Large intestine (tissue), 3 donors: Measurements from ENCODE around the gene NFATC4. TPM values are rescaled to one million over a fixed set of nuclear protein-coding genes. Genes with fewer than 3 reads are reported as not detected.
"Not testable (repeated sequence)": the region's sequence is repeated elsewhere in the genome, so short reads cannot be mapped to it uniquely, and the experiment has no call there.

ENCODE experiments used
- DNase-seq, 2 donors: peaks; one replicate each; pipeline versions ENCODE4 v3.0.0 to v3.0.0-alpha.2; 2013
- H3K27ac ChIP-seq: one replicate; pipeline ENCODE4 v1.5.1; 2013; ENCODE audit warnings: low read length
- H3K27me3 ChIP-seq: 2 replicates; pipeline ENCODE4 v1.6.1; 2013; ENCODE audit warnings: low read length; ENCODE audit not compliant: control insufficient read depth, insufficient read depth
- H3K36me3 ChIP-seq: 2 replicates; pipeline ENCODE4 v1.6.1; 2013; ENCODE audit warnings: low read length; ENCODE audit not compliant: control insufficient read depth, insufficient read depth
- H3K4me1 ChIP-seq: one replicate; pipeline ENCODE4 v1.6.1; 2013; ENCODE audit warnings: low read length; ENCODE audit not compliant: control insufficient read depth, insufficient read depth
- H3K4me3 ChIP-seq: one replicate; pipeline ENCODE4 v1.5.1; 2013; ENCODE audit warnings: low read length
- H3K9me3 ChIP-seq: one replicate; pipeline ENCODE4 v1.6.1; 2013; ENCODE audit warnings: mild to moderate bottlenecking, low read depth, low read length, moderate library complexity; ENCODE audit not compliant: control insufficient read depth
- WGBS: methylation state at CpG from one replicate; pipeline ENCODE4 v1.1.5; 2013; ENCODE audit warnings: low lambda C conversion rate; ENCODE audit not compliant: insufficient coverage; 5-methylcytosine and 5-hydroxymethylcytosine counted together
- polyA plus RNA-seq: library from polyadenylated mRNA; unstranded; fragments of 120-200 nt; gene quantifications from one replicate; pipeline ENCODE4 v1.2.1, GENCODE V29; 2013

Gene NFATC4
- polyA plus RNA-seq, 1 donor, result 40.9 TPM

GRCh38 chr14:24353559-24354481 lies 14.2 kb upstream of the NFATC4 start:
- Histone ChIP-seq H3K27me3 (peaks cover 2% of the 10 kb centered on the region), H3K4me1 (peaks cover 7% of the 10 kb centered on the region), H3K36me3 (no peaks in the 10 kb centered on the region), H3K27ac (peak overlapping the region; percentile 84), H3K9me3 (no peaks in the 10 kb centered on the region), H3K4me3 (no peak overlapping the region)
- DNase-seq, result peak; percentile 78 to 89
- WGBS, result 40% methylated on average over 1 of the region's 5 CpGs

DNA sequence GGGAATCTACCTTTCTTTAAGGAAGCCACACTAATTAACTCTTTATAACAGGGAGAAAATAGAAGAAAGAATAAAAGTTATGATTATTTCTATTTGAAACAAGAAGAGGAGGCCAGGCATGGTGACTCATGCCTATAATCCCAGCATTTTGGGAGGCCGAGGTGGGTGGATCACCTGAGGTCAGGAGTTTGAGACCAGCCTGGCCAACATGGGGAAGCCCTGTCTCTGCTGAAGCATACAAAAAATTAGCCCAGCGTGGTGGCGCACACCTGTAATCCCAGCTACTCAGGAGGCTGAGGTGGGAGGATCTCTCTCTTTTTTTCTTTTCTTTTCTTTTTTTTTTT lies 13.5 kb upstream of the NFATC4 start:
- not testable (repeated sequence) for DNase-seq, H3K36me3 ChIP-seq, H3K9me3 ChIP-seq, H3K4me3 ChIP-seq, H3K27me3 ChIP-seq, H3K4me1 ChIP-seq
- no CpG with 5 or more reads among the region's 3 CpGs for WGBS
- peak overlapping the region; percentile 14 for H3K27ac ChIP-seq

DNA sequence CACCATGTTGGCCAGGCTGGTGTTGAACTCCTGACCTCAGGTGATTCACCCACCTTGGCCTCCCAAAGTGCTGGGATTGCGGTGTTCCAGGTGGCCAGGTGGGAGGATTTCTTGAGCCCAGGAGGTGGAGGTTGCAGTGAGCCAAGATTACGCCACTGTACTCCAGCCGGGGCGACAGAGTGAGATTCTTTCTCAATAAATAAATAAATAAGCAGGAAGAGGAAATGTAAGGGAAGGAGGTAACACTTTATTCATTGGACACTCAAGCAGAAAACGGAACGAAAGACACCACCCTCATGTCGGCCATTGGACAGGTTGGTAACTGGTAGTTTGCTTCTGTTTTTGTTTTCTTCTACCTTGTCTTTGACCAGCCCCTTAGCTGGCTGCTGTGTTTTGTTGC lies 13.0 kb upstream of the NFATC4 start:
- no peaks in the 10 kb centered on the region for H3K9me3 ChIP-seq
- no peaks in the 10 kb centered on the region for H3K36me3 ChIP-seq
- no peak for DNase-seq
- no peak overlapping the region for H3K27ac ChIP-seq
- peaks cover 2% of the 10 kb centered on the region for H3K27me3 ChIP-seq
- peaks cover 7% of the 10 kb centered on the region for H3K4me1 ChIP-seq
- no peak overlapping the region for H3K4me3 ChIP-seq
- no CpG with 5 or more reads among the region's 7 CpGs for WGBS

DNA sequence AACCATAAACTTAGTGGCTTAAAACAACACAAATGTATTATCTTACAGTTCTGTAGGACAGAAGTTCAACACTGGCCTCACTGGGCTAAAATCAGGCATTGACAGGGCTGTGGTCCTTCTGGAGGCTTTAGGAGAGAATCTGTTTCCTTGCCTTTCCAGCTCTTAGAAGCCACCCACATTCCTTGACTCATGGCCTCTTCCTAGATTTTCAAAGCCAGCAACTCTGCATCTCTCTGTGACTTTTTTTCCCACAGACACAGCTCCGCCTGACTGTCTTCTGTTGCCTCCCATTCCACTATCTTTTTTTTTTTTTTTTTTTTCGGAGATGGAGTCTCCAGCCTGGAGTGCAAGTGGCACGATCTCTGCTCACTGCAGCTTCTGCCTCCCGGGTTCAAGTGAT lies 11.8 kb upstream of the NFATC4 start:
- WGBS, result no CpG with 5 or more reads among the region's 4 CpGs
- no peaks in the 10 kb centered on the region for H3K36me3 ChIP-seq
- peaks cover 7% of the 10 kb centered on the region for H3K4me1 ChIP-seq
- peaks cover 2% of the 10 kb centered on the region for H3K27me3 ChIP-seq
- DNase-seq, result no peak
- no peak overlapping the region for H3K4me3 ChIP-seq
- no peaks in the 10 kb centered on the region for H3K9me3 ChIP-seq
- H3K27ac ChIP-seq, result no peak overlapping the region

DNA sequence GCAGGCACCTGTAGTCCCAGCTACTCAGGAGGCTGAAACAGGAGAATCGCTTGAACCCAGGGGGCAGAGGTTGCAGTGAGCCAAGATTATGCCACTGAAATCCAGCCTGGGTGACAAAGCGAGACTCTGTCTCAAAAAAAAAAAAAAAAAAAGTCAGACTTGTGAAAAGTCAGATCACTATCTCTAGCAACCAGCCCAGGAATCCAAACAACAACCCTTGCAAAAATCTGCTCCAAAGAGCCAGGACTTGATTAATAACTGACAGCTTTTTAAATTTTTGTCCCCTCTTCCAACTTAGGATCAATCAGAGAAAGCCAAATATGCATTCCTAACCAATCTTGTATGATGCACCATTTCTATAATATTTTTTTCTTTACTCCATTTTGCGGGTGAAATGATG lies 7.7 kb upstream of the NFATC4 start:
- Histone ChIP-seq H3K4me1 (peaks cover 3% of the 10 kb centered on the region), H3K9me3 (no peaks in the 10 kb centered on the region), H3K36me3 (no peaks in the 10 kb centered on the region), H3K4me3 (no peak overlapping the region), H3K27me3 (peaks cover 2% of the 10 kb centered on the region), H3K27ac (no peak overlapping the region)
- DNase-seq, result no peak
- 100% methylated on average over 1 of the region's 3 CpGs for WGBS

GRCh38 chr14:24361326-24361725 lies 6.7 kb upstream of the NFATC4 start:
- WGBS, result 83% methylated on average over 2 of the region's 2 CpGs
- Histone ChIP-seq H3K9me3 (no peaks in the 10 kb centered on the region), H3K27ac (no peak overlapping the region), H3K36me3 (no peaks in the 10 kb centered on the region), H3K4me1 (peaks cover 8% of the 10 kb centered on the region), H3K27me3 (peaks cover 2% of the 10 kb centered on the region), H3K4me3 (no peak overlapping the region)
- DNase-seq, result no peak

- H3K4me3 ChIP-seq, result no peak overlapping the region
- H3K9me3 ChIP-seq, result no peaks in the 10 kb centered on the region
- no CpG with 5 or more reads among the region's 2 CpGs for whole genome bisulfite sequencing
- H3K4me1 ChIP-seq, result peaks cover 9% of the 10 kb centered on the region
- peaks cover 1% of the 10 kb centered on the region for H3K27me3 ChIP-seq
- no peak overlapping the region for H3K27ac ChIP-seq
- no peaks in the 10 kb centered on the region for H3K36me3 ChIP-seq
- no peak for DNase-seq
Observed at GRCh38 chr14:24362241-24362960, 5.6 kb upstream of the NFATC4 start.

- no peak for DNase-seq
- Histone ChIP-seq H3K4me1 (peaks cover 13% of the 10 kb centered on the region), H3K27ac (no peak overlapping the region), H3K27me3 (no peaks in the 10 kb centered on the region), H3K4me3 (no peak overlapping the region), H3K36me3 (no peaks in the 10 kb centered on the region), H3K9me3 (no peaks in the 10 kb centered on the region)
- WGBS, result 100% methylated on average over 2 of the region's 5 CpGs
Observed at GRCh38 chr14:24363401-24363800, 4.6 kb upstream of the NFATC4 start.

DNA sequence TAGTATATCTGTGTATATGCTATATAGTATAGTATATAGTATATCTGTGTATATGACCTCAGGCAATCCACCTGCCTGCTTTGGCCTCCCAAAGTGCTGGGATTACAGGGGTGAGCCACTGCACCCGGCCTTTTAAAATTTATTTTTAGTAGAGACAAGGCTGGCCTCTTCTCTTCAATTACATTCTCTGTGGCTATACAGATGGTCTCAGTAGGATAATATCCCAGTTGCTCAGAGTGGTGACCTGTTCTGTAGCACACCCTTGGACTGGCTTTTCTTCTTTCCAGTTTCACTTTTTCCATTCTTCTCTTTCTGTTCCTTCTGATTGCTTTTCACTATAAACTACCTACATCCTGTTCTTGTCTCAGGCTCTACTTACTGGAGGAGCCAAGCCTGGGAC lies 3.1 kb upstream of the NFATC4 start:
- no peak overlapping the region for H3K27ac ChIP-seq
- H3K36me3 ChIP-seq, result no peaks in the 10 kb centered on the region
- no CpG with 5 or more reads among the region's 1 CpG for WGBS
- peaks cover 13% of the 10 kb centered on the region for H3K4me1 ChIP-seq
- peaks cover 2% of the 10 kb centered on the region for H3K9me3 ChIP-seq
- no peak for DNase-seq
- no peaks in the 10 kb centered on the region for H3K27me3 ChIP-seq
- H3K4me3 ChIP-seq, result no peak overlapping the region

DNA sequence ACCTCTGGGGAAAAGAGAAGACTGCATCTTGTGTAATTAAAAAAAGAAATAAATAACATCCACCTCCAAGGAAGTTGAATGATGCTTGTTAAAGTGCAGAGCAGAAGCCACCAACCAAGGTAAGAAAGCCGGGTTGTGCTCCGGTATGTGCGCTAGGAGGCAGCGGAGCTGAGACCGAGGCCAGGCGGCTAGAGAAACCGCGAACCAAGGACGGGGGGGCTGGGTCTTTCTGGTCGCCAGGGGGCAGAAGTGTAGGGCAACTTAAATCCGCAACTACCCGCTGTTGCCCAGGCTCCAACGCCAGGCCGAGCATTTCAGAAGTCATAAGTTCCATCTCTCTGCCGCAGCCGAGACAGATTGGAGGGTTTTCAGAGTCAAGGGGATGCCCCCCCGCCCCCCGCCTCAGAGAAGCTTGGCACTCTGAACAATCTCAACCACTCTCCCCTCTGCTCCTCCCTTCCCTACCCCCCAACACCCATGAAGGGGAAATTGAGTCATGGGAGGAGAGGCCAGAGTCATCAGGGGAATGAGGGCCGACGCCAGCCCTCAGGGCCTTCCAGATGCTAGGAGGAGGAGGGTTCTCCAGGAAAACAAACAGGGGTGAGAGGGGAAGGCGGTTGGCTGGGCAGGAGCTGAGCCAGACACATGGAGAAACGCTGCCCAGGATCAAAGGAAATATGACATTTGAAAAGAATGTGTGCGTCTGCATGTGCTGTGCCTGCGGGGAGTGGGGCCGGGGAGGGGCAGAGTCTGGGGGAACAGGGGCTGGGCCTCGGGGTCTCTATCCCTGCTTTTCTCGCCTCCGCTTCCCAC lies 2.2 kb upstream of the NFATC4 start:
- DNase-seq, result peak; percentile 92 to 93
- no peaks in the 10 kb centered on the region for H3K36me3 ChIP-seq
- WGBS, result no CpG with 5 or more reads among the region's 28 CpGs
- peaks cover 2% of the 10 kb centered on the region for H3K9me3 ChIP-seq
- peak overlapping the region; percentile 53 for H3K4me3 ChIP-seq
- H3K27me3 ChIP-seq, result no peaks in the 10 kb centered on the region
- peaks cover 13% of the 10 kb centered on the region for H3K4me1 ChIP-seq
- peak overlapping the region; percentile 94 for H3K27ac ChIP-seq
